LNCAP (cell line): ENCODE data around the gene PDE4D.

Experiments
- CTCF ChIP-seq: fragments of 450-650 bp; IDR thresholded peaks from 2 replicates; pipeline ENCODE4 v1.5.1; 2017; ENCODE audit warnings: mild to moderate bottlenecking

PDE4D gene

GRCh38 chr5:59041355-59041754 lies 852.2 kb downstream of the PDE4D start:
- TF ChIP-seq CTCF: no peak

- TF ChIP-seq CTCF: no peak
Measured at GRCh38 chr5:59040804-59041201, 852.7 kb downstream of the PDE4D start.

DNA sequence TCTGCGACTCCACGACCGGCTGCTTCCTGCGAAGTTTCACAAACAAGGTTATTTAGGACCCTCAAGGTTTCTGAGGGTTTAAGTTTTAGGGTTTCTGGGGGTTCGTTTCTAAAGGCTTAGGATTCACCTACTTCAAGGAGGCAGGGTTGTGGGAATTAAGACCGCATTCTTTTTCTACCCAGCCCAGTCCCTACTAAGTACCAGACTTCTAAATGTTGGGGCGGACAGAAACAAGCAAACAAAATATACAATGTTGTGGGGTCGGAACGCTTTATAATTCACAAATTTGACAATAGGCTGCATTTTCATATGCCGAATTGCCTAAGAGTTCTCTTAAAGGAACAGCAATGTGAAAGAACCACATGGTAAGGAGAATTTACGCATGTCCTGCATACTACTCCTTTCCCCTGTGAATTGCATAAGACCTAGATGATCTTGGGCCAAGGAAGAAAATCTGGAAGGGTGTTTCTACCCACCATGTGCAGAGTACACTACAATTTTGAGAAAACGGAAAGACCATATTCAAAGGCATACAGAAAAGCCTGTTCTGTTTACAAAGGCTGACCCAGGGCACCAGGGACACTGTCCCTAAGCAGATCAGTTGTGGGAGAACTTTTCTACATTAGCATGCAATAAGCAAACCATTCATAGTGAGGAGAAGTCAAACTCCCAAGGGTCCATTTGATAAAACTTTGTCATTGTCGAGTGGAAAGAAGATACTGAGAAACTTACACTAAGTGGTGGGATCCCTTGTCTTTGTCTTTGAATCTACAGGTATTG lies 853.3 kb downstream of the PDE4D start:
- no peak for TF ChIP-seq CTCF

DNA sequence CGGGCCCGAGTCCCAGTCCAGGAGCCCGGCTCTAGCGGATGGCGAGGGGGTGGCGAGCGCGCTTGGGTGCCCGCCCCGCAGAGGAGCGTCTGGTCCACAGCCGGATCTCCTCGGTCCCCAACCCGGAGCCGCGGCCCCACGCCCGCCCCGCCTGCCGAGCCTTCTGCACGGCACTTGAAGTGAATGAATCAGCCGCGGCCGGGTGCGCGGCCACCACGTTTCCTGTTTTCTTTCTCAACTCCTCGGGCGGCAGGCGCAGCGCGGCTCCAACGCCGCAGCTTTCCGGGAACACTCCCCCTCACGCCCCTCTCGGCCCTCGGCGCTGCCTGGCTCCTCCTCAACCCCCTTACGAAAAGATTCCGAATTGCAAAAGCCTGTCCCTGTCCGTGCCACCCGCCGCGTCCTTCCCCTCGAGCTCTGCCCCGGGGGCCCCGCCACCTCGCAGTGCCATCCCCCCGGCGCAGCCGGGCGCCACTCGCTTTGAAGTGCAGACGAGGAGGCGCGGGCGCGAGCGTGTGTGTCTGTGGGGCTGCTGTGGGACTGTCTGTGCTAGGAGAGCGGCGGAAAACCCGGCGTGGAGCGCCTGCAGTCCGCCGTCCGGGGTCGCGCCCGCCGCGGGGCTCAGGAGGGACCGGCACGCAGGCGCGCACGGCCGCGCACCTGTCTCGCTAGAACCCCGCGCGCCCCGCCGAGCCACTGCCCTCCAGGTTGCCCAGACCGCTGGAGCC lies 854.1 kb downstream of the PDE4D start:
- no peak for TF ChIP-seq CTCF

DNA sequence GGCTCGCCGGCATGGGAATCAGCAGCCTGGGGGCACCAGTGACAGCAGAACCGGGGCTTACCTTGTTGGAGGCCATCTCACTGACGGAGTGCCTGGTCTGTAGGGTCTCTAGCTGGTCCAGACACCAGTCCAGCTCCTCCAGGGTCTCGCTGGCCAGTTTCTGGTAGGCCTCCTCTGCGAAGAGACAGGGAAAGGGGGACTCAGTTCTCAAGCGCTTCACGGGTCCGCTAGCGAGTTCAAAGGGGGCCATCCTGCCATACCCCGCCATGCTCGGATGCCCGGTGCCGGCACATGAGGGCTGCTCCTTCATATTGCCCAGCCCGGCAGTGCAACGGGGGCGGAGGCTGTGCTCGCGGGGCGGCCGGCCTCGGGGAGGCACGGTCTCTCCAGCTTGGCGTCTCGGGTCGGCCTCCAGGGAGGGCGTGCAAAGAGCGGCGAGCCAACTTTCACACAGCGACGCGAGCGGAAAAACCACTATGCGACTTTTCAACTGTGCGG lies 854.7 kb downstream of the PDE4D start:
- TF ChIP-seq CTCF: no peak

- no peak for TF ChIP-seq CTCF
Measured at GRCh38 chr5:59037941-59038797, 855.4 kb downstream of the PDE4D start.

DNA sequence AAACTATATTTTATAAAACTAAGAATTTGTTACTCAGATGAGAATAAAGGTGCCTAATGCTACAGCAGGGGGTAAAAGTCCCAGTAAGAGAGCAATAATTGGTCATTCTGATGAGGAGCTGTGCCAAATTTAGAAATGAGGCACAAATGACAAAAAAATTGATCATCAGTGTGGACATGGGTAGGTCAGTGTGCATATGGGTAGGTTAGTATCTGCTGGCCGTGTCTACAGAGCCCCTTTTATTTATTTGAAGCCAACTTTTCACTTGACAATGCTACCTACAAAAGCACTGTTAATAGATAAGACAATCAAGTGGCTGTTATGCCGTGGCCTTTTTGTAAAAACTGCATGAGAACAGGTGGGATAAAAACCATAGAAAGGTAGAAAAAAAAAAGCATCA lies 856.1 kb downstream of the PDE4D start:
- no peak for TF ChIP-seq CTCF
